ENCODE results near the gene SETBP1.

Gene SETBP1

GRCh38 chr18:44826418-44827259, 146.0 kb downstream of the SETBP1 start:
- H3K36me3 Mint-ChIP-seq (ENCODE audit: low read depth): peaks cover 5% of the 10 kb centered on the region
- peaks cover 63% of the 10 kb centered on the region for H3K4me1 Mint-ChIP-seq
- no peak for DNase-seq
- H3K27me3 Mint-ChIP-seq (ENCODE audit: low read depth, poor library complexity): no peaks in the 10 kb centered on the region
- H3K27ac Mint-ChIP-seq: peak overlapping the region; percentile 88
- H3K4me3 Mint-ChIP-seq: peak overlapping the region; percentile 31
- no peaks in the 10 kb centered on the region for H3K9me3 Mint-ChIP-seq
- TF ChIP-seq CTCF (IDR thresholded peaks at IDR 0.05): no peak

GRCh38 chr18:44828080-44828479, 147.4 kb downstream of the SETBP1 start:
- Mint-ChIP-seq H3K27ac (no peak overlapping the region), H3K4me3 (no peak overlapping the region)
- DNase-seq: no peak

DNA sequence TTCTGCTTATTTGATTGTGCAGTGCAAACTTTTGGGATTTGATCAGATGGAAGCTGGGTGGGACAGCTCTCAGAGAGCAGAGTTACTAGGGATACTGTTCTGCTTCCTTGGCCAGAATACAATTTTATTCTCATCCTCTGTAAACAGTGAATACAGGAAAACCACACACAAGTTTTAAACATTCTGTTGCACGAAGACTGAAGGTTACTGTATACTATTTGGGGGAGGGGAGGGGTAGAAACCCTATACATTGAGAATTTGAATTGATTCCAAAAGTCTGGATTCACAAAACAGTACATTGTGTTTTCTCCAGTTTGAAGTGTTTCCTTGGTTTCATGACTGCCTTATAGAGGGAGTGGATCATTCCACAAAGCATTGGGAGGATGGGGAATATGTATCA, 149.9 kb downstream of the SETBP1 start:
- no peaks in the 10 kb centered on the region for H3K9me3 Mint-ChIP-seq
- peaks cover 6% of the 10 kb centered on the region for H3K27me3 Mint-ChIP-seq (ENCODE audit: low read depth, poor library complexity)
- TF ChIP-seq CTCF (IDR thresholded peaks at IDR 0.05): no peak
- H3K27ac Mint-ChIP-seq: peak overlapping the region; percentile 82
- peaks cover 62% of the 10 kb centered on the region for H3K4me1 Mint-ChIP-seq
- no peak overlapping the region for H3K4me3 Mint-ChIP-seq
- H3K36me3 Mint-ChIP-seq (ENCODE audit: low read depth): no peaks in the 10 kb centered on the region
- no peak for DNase-seq

More at GRCh38 chr18:44828080-44828479, 147.4 kb downstream of the SETBP1 start:
- no peaks in the 10 kb centered on the region for H3K36me3 Mint-ChIP-seq (ENCODE audit: low read depth)
- no peaks in the 10 kb centered on the region for H3K9me3 Mint-ChIP-seq
- H3K4me1 Mint-ChIP-seq: peaks cover 61% of the 10 kb centered on the region
- TF ChIP-seq CTCF (IDR thresholded peaks at IDR 0.05): no peak
- H3K27me3 Mint-ChIP-seq (ENCODE audit: low read depth, poor library complexity): no peaks in the 10 kb centered on the region

DNA sequence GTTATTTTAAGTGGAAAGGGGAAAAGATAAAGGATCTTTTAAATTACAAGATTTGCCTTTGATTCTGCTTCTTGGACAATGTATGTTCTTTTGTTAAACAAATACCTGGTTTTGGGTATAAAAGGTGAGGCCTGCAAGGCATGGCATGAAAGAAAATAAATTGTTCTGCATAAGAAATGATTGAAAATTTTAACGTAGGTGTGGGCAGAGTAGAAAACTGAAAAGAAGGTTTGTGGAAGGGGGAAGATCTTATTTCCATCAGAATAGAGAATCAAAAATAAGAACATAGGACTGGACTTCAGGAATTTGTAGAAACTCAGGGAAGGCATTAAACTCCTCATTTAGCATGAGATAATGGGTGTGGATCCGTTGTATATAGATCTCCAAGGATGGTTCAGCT, 153.1 kb downstream of the SETBP1 start:
- no peaks in the 10 kb centered on the region for H3K9me3 Mint-ChIP-seq
- H3K27ac Mint-ChIP-seq: no peak overlapping the region
- H3K27me3 Mint-ChIP-seq (ENCODE audit: low read depth, poor library complexity): peaks cover 6% of the 10 kb centered on the region
- DNase-seq: no peak
- H3K36me3 Mint-ChIP-seq (ENCODE audit: low read depth): no peaks in the 10 kb centered on the region
- no peak overlapping the region for H3K4me3 Mint-ChIP-seq
- TF ChIP-seq CTCF (IDR thresholded peaks at IDR 0.05): no peak
- H3K4me1 Mint-ChIP-seq: peaks cover 64% of the 10 kb centered on the region

DNA sequence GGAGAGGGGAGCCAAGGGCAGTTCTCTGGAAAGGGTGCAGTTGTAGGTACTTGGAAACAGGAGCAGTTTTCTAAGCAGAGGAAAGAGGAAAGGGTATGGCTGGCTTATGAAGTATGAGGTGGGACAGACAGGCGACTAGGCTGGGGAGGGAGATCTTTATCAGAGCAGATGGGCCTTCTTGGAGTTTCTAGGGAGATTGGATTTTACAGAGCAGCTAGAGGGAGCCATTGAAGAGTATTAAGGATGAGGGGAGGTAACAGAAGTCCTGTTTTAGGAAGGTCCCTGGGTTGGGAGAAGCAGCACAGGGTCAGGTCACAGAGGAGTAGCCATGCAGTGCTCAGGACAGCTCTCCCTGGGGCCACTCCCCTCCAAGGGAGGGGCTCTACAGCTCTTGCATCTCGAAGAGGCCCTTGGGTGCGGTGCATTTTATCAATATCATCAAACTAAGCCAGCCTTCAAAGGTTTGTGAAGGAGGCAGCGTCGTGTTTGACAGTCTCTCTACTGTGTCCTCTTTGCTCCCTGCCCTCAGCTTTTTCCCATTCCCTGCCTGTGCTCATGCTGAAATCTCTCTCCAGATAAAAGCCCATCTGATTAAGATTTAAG, 154.3 kb downstream of the SETBP1 start:
- Mint-ChIP-seq H3K4me3 (peak overlapping the region; percentile 35), H3K36me3 (ENCODE audit: low read depth) (no peaks in the 10 kb centered on the region), H3K4me1 (peaks cover 75% of the 10 kb centered on the region), H3K27me3 (ENCODE audit: low read depth, poor library complexity) (peaks cover 6% of the 10 kb centered on the region), H3K27ac (peak overlapping the region; percentile 76), H3K9me3 (no peaks in the 10 kb centered on the region)
- no peak for TF ChIP-seq CTCF (IDR thresholded peaks at IDR 0.05)
- DNase-seq: no peak

Data from nephron progenitor cell (in vitro differentiated cells).